Smooth muscle cell (in vitro differentiated cells): Measurements from ENCODE around the gene WASF3. TPM values are rescaled to one million over a fixed set of nuclear protein-coding genes. Genes with fewer than 3 reads are reported as not detected.
A peak's percentile ranks its signal among the peaks of the same experiment; 100 is the strongest.

Experiments
- DNase-seq: peaks from one replicate; lab custom pipeline; 2025; ENCODE audit not compliant: unreplicated experiment; lab: John Stamatoyannopoulos, UW
- H2AFZ ChIP-seq: fragments of 200-600 bp; sonication (generic); 2 replicates; pipeline ENCODE4 v1.6.0; 2016; ENCODE audit warnings: antibody characterized with exemption, low read depth, mild to moderate bottlenecking
- H3F3A ChIP-seq: fragments of 200-600 bp; sonication (generic); 2 replicates; pipeline ENCODE4 v1.6.0; 2017; ENCODE audit warnings: antibody characterized with exemption, low read depth
- H3K27ac ChIP-seq: fragments of 200-600 bp; sonication (generic); 2 replicates; pipeline ENCODE4 v1.5.1; 2016; ENCODE audit warnings: low read depth, mild to moderate bottlenecking
- H3K27me3 ChIP-seq: fragments of 200-600 bp; sonication (generic); 2 replicates; pipeline ENCODE4 v1.6.1; 2016; ENCODE audit warnings: low read depth, mild to moderate bottlenecking
- H3K36me3 ChIP-seq: fragments of 200-600 bp; sonication (generic); 2 replicates; pipeline ENCODE4 v1.5.1; 2016; ENCODE audit warnings: low read depth
- H3K4me1 ChIP-seq: fragments of 200-600 bp; sonication (generic); 2 replicates; pipeline ENCODE4 v1.5.1; 2016; ENCODE audit warnings: low read depth
- H3K4me2 ChIP-seq: fragments of 200-600 bp; sonication (generic); 2 replicates; pipeline ENCODE4 v1.6.0; 2016; ENCODE audit warnings: mild to moderate bottlenecking
- H3K4me3 ChIP-seq: fragments of 200-600 bp; sonication (generic); 2 replicates; pipeline ENCODE4 v1.5.1; 2016; ENCODE audit warnings: mild to moderate bottlenecking
- H3K79me2 ChIP-seq: fragments of 200-600 bp; sonication (generic); 2 replicates; pipeline ENCODE4 v1.6.0; 2016; ENCODE audit warnings: low read depth, mild to moderate bottlenecking
- H3K9ac ChIP-seq: fragments of 200-600 bp; sonication (generic); 2 replicates; pipeline ENCODE4 v1.6.0; 2016; ENCODE audit warnings: low read depth
- H3K9me3 ChIP-seq: fragments of 200-600 bp; sonication (generic); replicated peaks from 2 replicates; pipeline ENCODE4 v1.5.1; 2016; ENCODE audit warnings: low read depth
- H4K20me1 ChIP-seq: fragments of 200-600 bp; sonication (generic); 2 replicates; pipeline ENCODE4 v1.6.0; 2016; ENCODE audit warnings: low read depth
- CTCF ChIP-seq: fragments of 200-600 bp; sonication (generic); IDR thresholded peaks from 2 replicates; pipeline ENCODE4 v1.5.1; 2017; ENCODE audit warnings: borderline replicate concordance, mild to moderate bottlenecking, antibody characterized with exemption; ENCODE audit not compliant: insufficient read depth, poor library complexity, severe bottlenecking
- WGBS: methylation state at CpG from one replicate; pipeline ENCODE4 v1.1.7; 2016; ENCODE audit warnings: low lambda C conversion rate; 5-methylcytosine and 5-hydroxymethylcytosine counted together
- polyA plus RNA-seq: library from polyadenylated mRNA; unstranded; fragments of >200 nt; fragmentation: Nextera tagmentation; extraction: Ambion mirVana; gene quantifications from 2 replicates; pipeline ENCODE4 v1.2.1, GENCODE V29; 2016
- total RNA-seq: library from RNA; depleted of rRNA; stranded (reverse); fragments of >200 nt; gene quantifications from 2 replicates; pipeline ENCODE4 v1.2.3, GENCODE V29; 2014

The WASF3 gene
- total and polyA plus RNA-seq, 2 experiments from 2014 or later: 4.0 to 5.8 TPM

GRCh38 chr13:26707122-26708006, 149.9 kb downstream of the WASF3 start:
- no peaks in the 10 kb centered on the region for H3K9me3 ChIP-seq

DNA sequence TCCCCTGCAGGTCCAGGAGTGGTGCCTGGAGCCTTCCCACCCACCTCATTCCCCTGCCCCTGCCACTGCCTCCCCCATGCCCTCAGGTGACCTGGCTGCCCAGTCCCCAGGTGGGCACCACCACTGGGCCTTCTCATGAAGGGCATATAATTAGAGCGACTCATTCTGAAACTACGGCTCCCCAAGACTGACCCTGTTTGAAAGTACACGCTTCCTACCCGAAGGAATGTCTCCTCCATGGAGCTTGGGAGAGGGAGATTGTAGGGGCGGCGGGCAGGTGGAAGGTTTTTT, 150.5 kb downstream of the WASF3 start:
- no peak overlapping the region for H3K4me3 ChIP-seq
- H3K27ac ChIP-seq: no peak overlapping the region
- no peaks in the 10 kb centered on the region for H3K9me3 ChIP-seq
- H3K27me3 ChIP-seq: peaks cover 21% of the 10 kb centered on the region
- TF ChIP-seq CTCF: no peak
- no peak overlapping the region for H2AFZ ChIP-seq
- no peak overlapping the region for H3K4me2 ChIP-seq
- no peaks in the 10 kb centered on the region for H3K4me1 ChIP-seq
- no peak overlapping the region for H3K9ac ChIP-seq
- no peaks in the 10 kb centered on the region for H3K79me2 ChIP-seq
- no peaks in the 10 kb centered on the region for H3K36me3 ChIP-seq
- H4K20me1 ChIP-seq: no peaks in the 10 kb centered on the region
- H3F3A ChIP-seq: no peaks in the 10 kb centered on the region
- 82% methylated on average over 6 of the region's 6 CpGs for WGBS
- no peak for DNase-seq

More at GRCh38 chr13:26707122-26708006, 149.9 kb downstream of the WASF3 start:
- Histone ChIP-seq H3K27ac (no peak overlapping the region), H3K4me3 (no peak overlapping the region), H2AFZ (no peak overlapping the region), H3K27me3 (peaks cover 21% of the 10 kb centered on the region), H3K4me1 (no peaks in the 10 kb centered on the region), H3K36me3 (no peaks in the 10 kb centered on the region), H3K79me2 (no peaks in the 10 kb centered on the region), H4K20me1 (no peaks in the 10 kb centered on the region), H3K4me2 (no peak overlapping the region), H3K9ac (no peak overlapping the region), H3F3A (no peaks in the 10 kb centered on the region)
- WGBS: 49% methylated on average over 13 of the region's 13 CpGs
- DNase-seq: no peak
- TF ChIP-seq CTCF: peak; percentile 52

- Histone ChIP-seq H3K27ac (no peak overlapping the region), H2AFZ (no peak overlapping the region), H3K79me2 (no peaks in the 10 kb centered on the region), H3K4me2 (no peak overlapping the region), H3K36me3 (no peaks in the 10 kb centered on the region), H4K20me1 (no peaks in the 10 kb centered on the region), H3K9me3 (no peaks in the 10 kb centered on the region), H3K9ac (no peak overlapping the region), H3K4me3 (no peak overlapping the region), H3K27me3 (peaks cover 21% of the 10 kb centered on the region), H3K4me1 (no peaks in the 10 kb centered on the region), H3F3A (no peaks in the 10 kb centered on the region)
- 84% methylated on average over 7 of the region's 7 CpGs for WGBS
- no peak for TF ChIP-seq CTCF
- no peak for DNase-seq
Observed at GRCh38 chr13:26709461-26709860, 152.0 kb downstream of the WASF3 start.

- no peak overlapping the region for H3K9ac ChIP-seq
- H3F3A ChIP-seq: no peaks in the 10 kb centered on the region
- no peak for DNase-seq
- no peak overlapping the region for H3K4me2 ChIP-seq
- no peak overlapping the region for H3K4me3 ChIP-seq
- H3K27me3 ChIP-seq: peaks cover 21% of the 10 kb centered on the region
- TF ChIP-seq CTCF: no peak
- H3K9me3 ChIP-seq: no peaks in the 10 kb centered on the region
- H2AFZ ChIP-seq: no peak overlapping the region
- WGBS: 58% methylated on average over 13 of the region's 13 CpGs
- H3K36me3 ChIP-seq: no peaks in the 10 kb centered on the region
- no peaks in the 10 kb centered on the region for H3K79me2 ChIP-seq
- H3K27ac ChIP-seq: no peak overlapping the region
- H4K20me1 ChIP-seq: no peaks in the 10 kb centered on the region
- no peaks in the 10 kb centered on the region for H3K4me1 ChIP-seq
Observed at GRCh38 chr13:26710166-26710565, 152.7 kb downstream of the WASF3 start.
